ENCODE data around the gene RELCH.
"Not testable (repeated sequence)": the region's sequence is repeated elsewhere in the genome, so short reads cannot be mapped to it uniquely, and the experiment has no call there.

RELCH gene, protein sequence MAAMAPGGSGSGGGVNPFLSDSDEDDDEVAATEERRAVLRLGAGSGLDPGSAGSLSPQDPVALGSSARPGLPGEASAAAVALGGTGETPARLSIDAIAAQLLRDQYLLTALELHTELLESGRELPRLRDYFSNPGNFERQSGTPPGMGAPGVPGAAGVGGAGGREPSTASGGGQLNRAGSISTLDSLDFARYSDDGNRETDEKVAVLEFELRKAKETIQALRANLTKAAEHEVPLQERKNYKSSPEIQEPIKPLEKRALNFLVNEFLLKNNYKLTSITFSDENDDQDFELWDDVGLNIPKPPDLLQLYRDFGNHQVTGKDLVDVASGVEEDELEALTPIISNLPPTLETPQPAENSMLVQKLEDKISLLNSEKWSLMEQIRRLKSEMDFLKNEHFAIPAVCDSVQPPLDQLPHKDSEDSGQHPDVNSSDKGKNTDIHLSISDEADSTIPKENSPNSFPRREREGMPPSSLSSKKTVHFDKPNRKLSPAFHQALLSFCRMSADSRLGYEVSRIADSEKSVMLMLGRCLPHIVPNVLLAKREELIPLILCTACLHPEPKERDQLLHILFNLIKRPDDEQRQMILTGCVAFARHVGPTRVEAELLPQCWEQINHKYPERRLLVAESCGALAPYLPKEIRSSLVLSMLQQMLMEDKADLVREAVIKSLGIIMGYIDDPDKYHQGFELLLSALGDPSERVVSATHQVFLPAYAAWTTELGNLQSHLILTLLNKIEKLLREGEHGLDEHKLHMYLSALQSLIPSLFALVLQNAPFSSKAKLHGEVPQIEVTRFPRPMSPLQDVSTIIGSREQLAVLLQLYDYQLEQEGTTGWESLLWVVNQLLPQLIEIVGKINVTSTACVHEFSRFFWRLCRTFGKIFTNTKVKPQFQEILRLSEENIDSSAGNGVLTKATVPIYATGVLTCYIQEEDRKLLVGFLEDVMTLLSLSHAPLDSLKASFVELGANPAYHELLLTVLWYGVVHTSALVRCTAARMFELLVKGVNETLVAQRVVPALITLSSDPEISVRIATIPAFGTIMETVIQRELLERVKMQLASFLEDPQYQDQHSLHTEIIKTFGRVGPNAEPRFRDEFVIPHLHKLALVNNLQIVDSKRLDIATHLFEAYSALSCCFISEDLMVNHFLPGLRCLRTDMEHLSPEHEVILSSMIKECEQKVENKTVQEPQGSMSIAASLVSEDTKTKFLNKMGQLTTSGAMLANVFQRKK

DNA sequence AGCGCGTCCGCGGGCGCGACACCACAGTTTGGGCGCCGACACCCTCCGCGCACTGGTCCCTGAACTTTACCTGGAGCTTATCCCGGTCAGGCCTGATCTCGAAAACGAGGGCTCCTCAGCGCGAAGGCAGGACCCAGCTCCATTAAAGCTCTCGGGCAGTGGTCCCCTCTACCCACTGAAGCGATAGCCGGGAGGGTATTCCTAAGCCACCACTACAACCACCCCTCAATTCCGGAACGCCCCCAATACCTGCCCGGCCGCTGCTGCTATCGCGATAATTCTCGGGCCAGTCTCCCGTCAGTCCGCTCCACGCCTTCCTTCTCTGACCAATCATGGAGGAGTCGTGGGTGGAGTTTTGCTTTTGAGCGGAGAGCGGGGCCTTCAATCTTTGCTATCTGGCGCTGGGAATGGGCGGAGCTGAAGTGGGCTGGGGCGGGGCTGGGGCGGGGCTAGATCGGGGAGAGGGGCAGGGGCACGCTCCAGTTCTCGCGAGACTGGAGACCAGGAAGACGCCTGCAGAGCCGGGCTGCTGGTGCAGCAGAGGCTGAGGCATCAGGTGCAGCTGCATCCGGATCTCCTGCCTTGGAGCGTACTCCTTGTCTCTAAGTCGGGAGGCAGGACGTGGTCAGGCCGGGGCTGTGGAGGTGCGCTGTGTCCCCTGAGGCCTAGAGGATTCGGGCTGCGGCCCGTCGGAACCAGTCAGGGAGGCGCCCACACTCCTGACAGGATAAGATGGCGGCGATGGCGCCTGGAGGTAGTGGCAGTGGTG is at the start of gene RELCH, which contains the start of gene PIGN:
RELCH (plus strand) TSS at position 482 of the 769 bp plus-strand sequence; CDS start at position 733, 251 bp downstream.
PIGN (minus strand) TSS at position 283 of the 769 bp plus-strand sequence. CDS start 25,703 bp downstream, outside the sequence.
- peak; percentile 96 to 98 for DNase-seq

GRCh38 chr18:62138461-62139235 is 48.4 kb upstream of the RELCH start:
- DNase-seq, result no peak

DNA sequence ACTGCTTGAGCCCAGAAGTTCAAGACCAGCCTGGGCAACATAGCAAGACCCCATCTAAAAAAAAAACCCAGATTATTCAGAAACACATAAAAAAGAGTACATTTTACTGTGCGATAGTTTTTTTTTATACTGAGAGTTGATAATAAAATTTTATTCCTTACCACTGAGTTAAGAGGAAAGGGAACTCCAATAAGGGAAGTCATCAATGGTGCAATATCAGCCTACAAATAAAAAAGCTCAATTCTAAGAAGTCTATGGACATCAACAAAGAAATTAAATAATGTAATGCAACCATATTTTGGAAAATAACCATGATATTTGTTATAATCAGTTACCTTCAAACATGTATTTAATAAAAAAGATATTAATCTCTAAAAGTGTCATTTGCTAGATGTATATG is 46.8 kb upstream of the RELCH start:
- DNase-seq, result no peak

- DNase-seq, result no peak
Observed at GRCh38 chr18:62144338-62144737, 42.7 kb upstream of the RELCH start.

DNA sequence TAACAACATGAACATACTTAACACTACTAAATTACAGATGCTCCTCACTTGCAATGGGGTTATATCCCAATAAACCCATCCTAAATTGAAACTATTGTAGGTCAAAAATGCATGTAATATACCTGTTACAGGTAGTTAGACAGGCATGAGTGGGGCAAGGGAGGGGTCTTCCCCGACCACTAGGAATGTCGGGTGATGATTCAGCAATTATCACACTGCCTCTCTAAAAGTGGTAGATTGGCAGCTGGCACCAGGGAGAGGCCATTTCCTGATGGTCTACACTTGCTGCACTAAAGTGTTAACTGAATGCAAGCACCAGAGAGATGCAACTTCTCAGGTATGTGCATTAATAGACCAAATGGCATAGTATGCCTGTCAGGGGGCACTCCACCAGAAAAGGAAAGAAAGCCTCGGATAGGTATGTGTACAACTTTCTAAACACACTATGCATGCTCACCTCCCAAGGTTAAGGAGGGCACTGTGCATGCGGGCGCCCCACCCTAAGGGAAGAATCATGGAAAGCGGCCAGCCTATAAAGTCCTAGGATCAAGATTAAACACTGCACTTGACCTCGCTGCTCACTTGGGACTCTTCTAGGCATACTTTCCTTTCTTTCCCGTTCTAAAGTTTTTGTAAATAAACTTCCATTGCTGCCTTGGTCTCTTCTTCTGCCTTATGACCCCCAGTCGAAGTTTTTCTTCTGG is 35.8 kb upstream of the RELCH start:
- no peak for DNase-seq

- no peak for DNase-seq
Observed at GRCh38 chr18:62152844-62153243, 34.2 kb upstream of the RELCH start.

DNA sequence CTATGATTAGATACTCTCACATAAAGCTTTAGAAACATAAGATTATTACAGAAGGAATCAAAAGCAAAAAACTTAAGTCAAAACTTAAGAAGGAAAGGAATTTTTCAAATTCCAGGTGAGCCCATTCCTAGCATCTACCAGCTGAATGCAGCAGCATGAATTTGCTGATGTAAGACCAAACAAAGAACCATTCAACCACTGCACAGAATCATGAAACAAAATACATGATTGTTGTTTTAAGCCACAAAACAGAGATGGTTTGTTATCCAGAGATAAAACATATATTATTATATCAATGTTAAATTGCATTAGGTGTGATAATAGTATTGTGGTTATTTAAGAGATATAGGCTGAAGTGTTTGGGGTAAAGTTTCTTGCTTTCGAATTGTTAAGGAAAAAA is 29.2 kb upstream of the RELCH start:
- DNase-seq, result no peak

- DNase-seq, result no peak
Observed at GRCh38 chr18:62164310-62164709, 22.7 kb upstream of the RELCH start.

- DNase-seq, result no peak
Observed at GRCh38 chr18:62164855-62165487, 22.1 kb upstream of the RELCH start.

GRCh38 chr18:62165583-62165982 is 21.5 kb upstream of the RELCH start:
- DNase-seq, result no peak

GRCh38 chr18:62166524-62166923 is 20.5 kb upstream of the RELCH start:
- not testable (repeated sequence) for DNase-seq

- DNase-seq, result no peak
Observed at GRCh38 chr18:62170857-62171256, 16.2 kb upstream of the RELCH start.

- no peak for DNase-seq
Observed at GRCh38 chr18:62172298-62172697, 14.8 kb upstream of the RELCH start.

GRCh38 chr18:62175521-62175920 is 11.5 kb upstream of the RELCH start:
- DNase-seq, result no peak

- no peak for DNase-seq
Observed at GRCh38 chr18:62177271-62177670, 9.8 kb upstream of the RELCH start.

DNA sequence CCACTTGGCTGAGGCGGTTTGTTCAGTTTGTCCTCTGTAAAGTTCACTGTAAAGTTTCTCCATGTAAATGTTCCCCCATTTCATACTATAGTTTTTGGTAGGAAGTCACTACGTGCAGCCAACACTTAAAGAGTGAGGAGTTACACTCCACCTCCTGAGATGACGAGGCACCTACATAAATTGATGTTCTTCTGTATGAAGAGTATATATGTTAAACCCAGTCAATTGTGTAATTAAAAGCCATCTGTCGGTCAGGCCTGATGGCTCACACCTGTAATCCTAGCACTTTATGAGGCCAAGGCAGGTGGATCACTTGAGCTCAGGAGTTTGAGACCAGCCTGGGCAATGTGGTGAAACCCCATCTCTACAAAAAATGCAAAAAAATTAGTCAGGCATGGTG is 7.8 kb upstream of the RELCH start:
- no peak for DNase-seq

DNA sequence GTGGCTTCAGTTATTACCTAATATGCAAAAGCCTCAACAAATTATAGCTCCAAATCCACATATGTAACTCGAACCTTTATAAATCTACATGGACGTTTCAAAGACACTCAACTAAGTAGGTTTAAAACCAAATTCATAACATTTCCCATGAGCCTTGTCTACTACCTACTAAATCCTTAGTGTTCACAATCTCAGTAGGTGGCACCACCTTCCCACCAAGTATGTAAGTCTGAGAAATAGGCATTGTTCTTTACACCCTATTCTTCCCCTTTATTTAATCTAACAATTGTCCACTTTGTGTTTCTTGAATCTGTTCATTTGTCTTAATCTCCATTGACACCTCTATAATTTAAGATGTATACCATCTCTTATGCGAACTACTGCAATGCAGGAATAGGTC is 4.8 kb upstream of the RELCH start:
- DNase-seq, result no peak

- DNase-seq, result peak; percentile 33 to 67
Observed at GRCh38 chr18:62183578-62184195, 3.4 kb upstream of the RELCH start.

DNA sequence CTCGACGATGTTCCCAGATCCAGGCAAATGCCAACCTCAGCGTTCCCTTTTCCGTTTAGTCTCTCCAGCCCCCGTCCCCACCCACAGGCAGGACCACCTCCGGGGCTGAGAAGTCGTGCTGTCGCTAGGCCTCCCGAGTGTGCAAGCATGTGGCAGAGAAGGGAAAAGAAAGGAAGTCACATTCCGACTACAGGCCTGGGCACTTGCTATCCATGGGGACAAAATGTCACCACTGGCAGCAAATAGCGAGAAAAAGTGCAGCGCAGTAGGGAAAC is 619 bp upstream of the RELCH start:
- no peak for DNase-seq

Measured in NCI-H446 (cell line).